ENCODE results near the gene TUSC2.
A peak's percentile ranks its signal among the peaks of the same experiment; 100 is the strongest.

TUSC2 gene

GRCh38 chr3:50293079-50293801, 34.8 kb downstream of the TUSC2 start:
- Histone ChIP-seq H3K27ac (ENCODE audit: low read depth, low read length) (peak overlapping the region; percentile 46), H2AFZ (ENCODE audit: low read depth, low read length, severe bottlenecking) (no peak overlapping the region), H3K79me2 (ENCODE audit: insufficient read depth, low read length) (peaks cover 22% of the 10 kb centered on the region), H3K4me2 (ENCODE audit: low read depth, low read length, poor library complexity, severe bottlenecking) (peak overlapping the region; percentile 85), H4K20me1 (ENCODE audit: low read depth, low read length) (no peaks in the 10 kb centered on the region), H3K9me3 (ENCODE audit: insufficient read depth, low read length) (no peaks in the 10 kb centered on the region), H3K36me3 (ENCODE audit: low read length) (no peaks in the 10 kb centered on the region), H3F3A (ENCODE audit: insufficient read depth) (no peaks in the 10 kb centered on the region), H3K4me3 (ENCODE audit: insufficient read depth, low read length, poor library complexity, severe bottlenecking) (peak overlapping the region; percentile 46), H3K9ac (ENCODE audit: low read length) (peak overlapping the region; percentile 96), H3K9me2 (replicated peaks; ENCODE audit: insufficient read depth, low read length) (no peaks in the 10 kb centered on the region), H3K27me3 (ENCODE audit: low read length) (no peaks in the 10 kb centered on the region)
- no peak for TF ChIP-seq EZH2phosphoT487 (conservative IDR thresholded peaks at IDR 0.05; ENCODE audit: low read length)
- no peak for TF ChIP-seq CTCF (IDR thresholded peaks at IDR 0.05; ENCODE audit: insufficient read depth, low read length, poor library complexity, severe bottlenecking)

GRCh38 chr3:50292159-50293078, 35.6 kb downstream of the TUSC2 start, which contains the start of gene IFRD2:
Gene IFRD2, minus strand, starts transcription at chr3:50292429. Its CDS starts 155 bp downstream, at chr3:50292274.
- H3K27me3 ChIP-seq (ENCODE audit: low read length) = no peaks in the 10 kb centered on the region
- H3K9me2 ChIP-seq (replicated peaks; ENCODE audit: insufficient read depth, low read length) = no peaks in the 10 kb centered on the region
- no peak within 1 kb of the TSS for H2AFZ ChIP-seq (ENCODE audit: low read depth, low read length, severe bottlenecking)
- TF ChIP-seq EZH2phosphoT487 (conservative IDR thresholded peaks at IDR 0.05; ENCODE audit: low read length) (no peak), CTCF (IDR thresholded peaks at IDR 0.05; ENCODE audit: insufficient read depth, low read length, poor library complexity, severe bottlenecking) (no peak)
- H3K9me3 ChIP-seq (ENCODE audit: insufficient read depth, low read length) = no peaks in the 10 kb centered on the region
- no peaks in the 10 kb centered on the region for H3K36me3 ChIP-seq (ENCODE audit: low read length)
- no peaks in the 10 kb centered on the region for H3F3A ChIP-seq (ENCODE audit: insufficient read depth)
- H4K20me1 ChIP-seq (ENCODE audit: low read depth, low read length) = no peaks in the 10 kb centered on the region
- H3K4me3 ChIP-seq (ENCODE audit: insufficient read depth, low read length, poor library complexity, severe bottlenecking) = peak within 1 kb of the TSS; percentile 95
- peak within 1 kb of the TSS; percentile 85 for H3K4me2 ChIP-seq (ENCODE audit: low read depth, low read length, poor library complexity, severe bottlenecking)
- H3K79me2 ChIP-seq (ENCODE audit: insufficient read depth, low read length) = peaks cover 22% of the 10 kb centered on the region
- peak within 1 kb of the TSS; percentile 96 for H3K9ac ChIP-seq (ENCODE audit: low read length)
- H3K27ac ChIP-seq (ENCODE audit: low read depth, low read length) = peak within 1 kb of the TSS; percentile 46

GRCh38 chr3:50290161-50290641, 37.8 kb downstream of the TUSC2 start:
- Histone ChIP-seq H3K36me3 (ENCODE audit: low read length) (no peaks in the 10 kb centered on the region; the same call in 1 of the 2 replicates), H4K20me1 (ENCODE audit: low read depth, low read length) (no peaks in the 10 kb centered on the region), H3F3A (ENCODE audit: insufficient read depth) (no peaks in the 10 kb centered on the region), H3K79me2 (ENCODE audit: insufficient read depth, low read length) (peaks cover 22% of the 10 kb centered on the region), H3K9ac (ENCODE audit: low read length) (no peak overlapping the region), H3K4me2 (ENCODE audit: low read depth, low read length, poor library complexity, severe bottlenecking) (no peak overlapping the region), H3K9me3 (ENCODE audit: insufficient read depth, low read length) (no peaks in the 10 kb centered on the region), H3K27ac (ENCODE audit: low read depth, low read length) (no peak overlapping the region), H2AFZ (ENCODE audit: low read depth, low read length, severe bottlenecking) (no peak overlapping the region), H3K9me2 (replicated peaks; ENCODE audit: insufficient read depth, low read length) (no peaks in the 10 kb centered on the region), H3K4me3 (ENCODE audit: insufficient read depth, low read length, poor library complexity, severe bottlenecking) (no peak overlapping the region), H3K27me3 (ENCODE audit: low read length) (no peaks in the 10 kb centered on the region)
- no peak for TF ChIP-seq CTCF (IDR thresholded peaks at IDR 0.05; ENCODE audit: insufficient read depth, low read length, poor library complexity, severe bottlenecking)
- no peak for TF ChIP-seq EZH2phosphoT487 (conservative IDR thresholded peaks at IDR 0.05; ENCODE audit: low read length)

Data from SU-DHL-6 (cell line).